Fibroblast of pulmonary artery (primary cell): ENCODE data around the gene SORBS2.

Experiments used
- DNase-seq: peaks from one replicate; pipeline ENCODE4 v3.0.0-alpha.2; 2010; ENCODE audit warnings: low read depth
- H3K4me3 ChIP-seq: replicated peaks from 2 replicates; pipeline ENCODE4 v1.5.1; 2011; ENCODE audit warnings: low read depth, mild to moderate bottlenecking, control low read depth, low read length, moderate library complexity
- CTCF ChIP-seq: IDR thresholded peaks from 2 replicates; pipeline ENCODE4 v1.5.1; 2011; ENCODE audit warnings: mild to moderate bottlenecking, control low read depth, low read length, inconsistent platforms; ENCODE audit errors: missing control alignments

SORBS2 gene

GRCh38 chr4:185645403-185645802, 166.6 kb downstream of the SORBS2 start:
- no peak for TF ChIP-seq CTCF
- no peak for DNase-seq
- no peak overlapping the region for H3K4me3 ChIP-seq

DNA sequence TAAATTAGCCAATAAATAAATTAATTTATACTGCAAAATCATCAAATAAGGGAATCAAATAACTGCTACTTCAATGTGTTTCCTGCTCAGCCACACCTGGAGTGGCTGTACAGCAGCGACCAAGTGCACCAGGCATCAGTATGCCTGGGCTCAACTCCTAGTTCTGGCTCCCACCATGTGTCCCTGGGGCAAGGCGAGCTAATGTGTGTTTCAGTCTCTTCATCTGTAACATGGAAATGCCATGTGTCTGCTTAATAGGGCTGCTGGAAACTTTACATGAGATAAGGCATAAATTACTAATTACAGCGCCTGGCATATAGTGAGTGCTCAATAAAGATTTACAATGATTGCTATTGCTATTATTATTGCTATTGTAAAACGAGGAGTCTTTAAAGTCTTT, 167.6 kb downstream of the SORBS2 start:
- no peak for DNase-seq

DNA sequence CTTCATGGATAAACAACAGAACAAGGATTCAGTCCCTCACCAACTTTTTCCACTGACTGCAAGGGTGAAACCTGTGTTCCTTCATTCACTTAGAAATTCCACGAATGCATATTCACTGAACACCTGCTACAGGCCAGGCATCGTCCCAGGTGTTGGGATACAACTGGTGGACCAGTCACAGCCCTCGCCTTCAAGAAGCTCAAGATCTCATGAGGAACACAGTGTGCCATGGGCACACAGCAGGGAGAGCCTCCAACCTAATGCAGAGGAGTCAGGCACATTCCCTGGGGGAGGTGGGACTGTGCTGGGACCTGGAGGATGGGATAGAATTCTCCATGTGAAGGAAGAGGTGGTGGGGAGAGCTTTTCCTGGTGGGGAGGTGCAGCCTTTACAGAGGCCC, 169.1 kb downstream of the SORBS2 start:
- TF ChIP-seq CTCF: no peak
- DNase-seq: no peak
- no peak overlapping the region for H3K4me3 ChIP-seq

More for the DNA sequence above, 167.6 kb downstream of the SORBS2 start:
- no peak overlapping the region for H3K4me3 ChIP-seq
- TF ChIP-seq CTCF: no peak

DNA sequence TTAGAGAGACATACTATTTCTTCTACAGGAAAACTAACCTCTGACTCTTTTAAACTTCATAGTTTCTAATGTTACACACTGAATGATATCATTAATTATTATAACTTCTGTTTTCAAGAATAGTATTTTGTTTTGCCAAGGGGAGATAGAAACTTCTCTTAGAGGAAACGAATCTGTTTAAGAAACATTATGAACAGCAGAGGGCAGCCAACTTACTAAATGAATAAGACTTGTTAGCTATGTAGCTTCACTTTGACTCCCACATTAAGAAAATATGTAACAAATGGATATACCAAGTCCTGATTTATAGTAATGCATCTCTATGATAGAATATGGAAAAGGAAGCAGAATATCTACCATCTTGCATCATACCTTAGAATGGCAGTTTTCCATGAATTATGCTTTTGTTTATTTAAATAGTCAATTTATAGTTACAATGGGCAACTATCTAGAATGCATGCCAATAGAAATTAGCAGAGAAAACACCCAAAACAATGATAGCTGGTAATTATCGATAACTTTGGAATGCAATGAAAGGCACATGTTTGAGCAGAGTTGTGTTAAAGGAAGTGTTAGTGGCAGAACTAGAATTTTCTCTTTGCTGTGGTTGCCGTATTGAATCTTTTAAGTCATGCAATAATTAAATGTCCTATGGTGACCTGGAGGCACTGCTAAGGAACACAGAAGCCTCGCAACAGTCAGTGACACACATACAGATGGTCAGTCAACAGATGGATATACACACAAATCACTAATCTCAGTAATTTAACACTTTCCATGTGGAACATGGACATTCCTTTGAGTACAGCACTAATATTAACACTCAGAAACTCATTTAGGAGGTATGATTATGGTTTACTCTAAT, 171.0 kb downstream of the SORBS2 start:
- no peak overlapping the region for H3K4me3 ChIP-seq
- peak; percentile 49 for TF ChIP-seq CTCF
- DNase-seq: peak; percentile 91

GRCh38 chr4:185638548-185639301, 173.3 kb downstream of the SORBS2 start:
- peak; percentile 10 for DNase-seq
- no peak for TF ChIP-seq CTCF
- H3K4me3 ChIP-seq: peak overlapping the region; percentile 21

GRCh38 chr4:185638093-185638492, 173.9 kb downstream of the SORBS2 start:
- no peak for TF ChIP-seq CTCF
- no peak for DNase-seq
- H3K4me3 ChIP-seq: no peak overlapping the region
